WTC11 (cell line): ENCODE data around the gene NCKAP5. TPM values are rescaled to one million over a fixed set of nuclear protein-coding genes. Genes with fewer than 3 reads are reported as not detected.

ENCODE experiments used
- ATAC-seq: fragments of 200-7000 bp; cut with Tn5 transposase; 2 replicates; pipeline ENCODE4 v1.10.0; 2021; ENCODE audit warnings: mild to moderate bottlenecking, moderate library complexity
- CTCF ChIA-PET: fragments of 300-600 bp; sonication (Branson Sonifier 250); formaldehyde crosslinking; loops from one replicate; lab custom pipeline; 2021; ENCODE audit warnings: antibody characterized with exemption; lab: Charles Lee
- POLR2A ChIA-PET: fragments of 350-600 bp; sonication (Branson Sonifier 250); formaldehyde crosslinking; loops from one replicate; lab custom pipeline; 2021; ENCODE audit warnings: antibody characterized with exemption; lab: Charles Lee
- DNase-seq: peaks from one replicate; pipeline ENCODE4 v3.0.0; 2021; ENCODE audit warnings: low spot score
- H3K27ac Mint-ChIP-seq: 2 replicates; pipeline ENCODE4 v1.8.0; 2021; ENCODE audit warnings: mixed read lengths
- H3K27me3 Mint-ChIP-seq: 2 replicates; pipeline ENCODE4 v1.8.0; 2021; ENCODE audit warnings: low read depth, mild to moderate bottlenecking, moderate library complexity, mixed read lengths
- H3K36me3 Mint-ChIP-seq: 2 replicates; pipeline ENCODE4 v1.8.0; 2021; ENCODE audit warnings: mixed read lengths
- H3K4me1 Mint-ChIP-seq: 2 replicates; pipeline ENCODE4 v1.8.0; 2022; ENCODE audit warnings: mixed read lengths
- H3K4me3 Mint-ChIP-seq: 2 replicates; pipeline ENCODE4 v1.8.0; 2021; ENCODE audit warnings: mild to moderate bottlenecking, moderate library complexity, mixed read lengths
- H3K9me3 Mint-ChIP-seq: 2 replicates; pipeline ENCODE4 v1.8.0; 2021; ENCODE audit warnings: mixed read lengths
- ARID4B ChIP-seq: sonication (generic); formaldehyde crosslinking; IDR thresholded peaks from 2 replicates; pipeline ENCODE4 v1.8.0; 2023; ENCODE audit warnings: missing genetic modification reagents, mild to moderate bottlenecking, borderline replicate concordance
- ERG ChIP-seq: fragments of 250-450 bp; sonication (Bioruptor Pico); IDR thresholded peaks from 2 replicates; pipeline ENCODE4 v1.8.0; 2021; ENCODE audit warnings: mild to moderate bottlenecking
- ESRRA ChIP-seq: sonication (generic); formaldehyde crosslinking; IDR thresholded peaks from 2 replicates; pipeline ENCODE4 v1.8.1; 2022; ENCODE audit warnings: mild to moderate bottlenecking, missing genetic modification reagents, borderline replicate concordance
- HMGXB4 ChIP-seq: sonication (generic); formaldehyde crosslinking; IDR thresholded peaks from 2 replicates; pipeline ENCODE4 v1.8.1; 2023; ENCODE audit warnings: mild to moderate bottlenecking, moderate library complexity, missing genetic modification reagents
- IRF1 ChIP-seq: sonication (generic); formaldehyde crosslinking; IDR thresholded peaks from 2 replicates; pipeline ENCODE4 v1.8.0; 2023; ENCODE audit warnings: missing genetic modification reagents
- KAT7 ChIP-seq: sonication (generic); formaldehyde crosslinking; IDR thresholded peaks from 2 replicates; pipeline ENCODE4 v1.8.1; 2023; ENCODE audit warnings: missing genetic modification reagents, mild to moderate bottlenecking, borderline replicate concordance
- MYBL2 ChIP-seq: sonication (generic); formaldehyde crosslinking; IDR thresholded peaks from 2 replicates; pipeline ENCODE4 v1.8.1; 2023; ENCODE audit warnings: mild to moderate bottlenecking, moderate library complexity, missing genetic modification reagents
- NFATC4 ChIP-seq: fragments of 250-450 bp; sonication (Bioruptor Pico); IDR thresholded peaks from 2 replicates; pipeline ENCODE4 v1.9.0; 2021; ENCODE audit warnings: mild to moderate bottlenecking
- NFE2L1 ChIP-seq: sonication (generic); formaldehyde crosslinking; IDR thresholded peaks from 2 replicates; pipeline ENCODE4 v1.8.1; 2023; ENCODE audit warnings: missing genetic modification reagents
- RORB ChIP-seq: fragments of 250-450 bp; sonication (Bioruptor Pico); IDR thresholded peaks from 2 replicates; pipeline ENCODE4 v1.9.0; 2021; ENCODE audit warnings: mild to moderate bottlenecking
- SMAD3 ChIP-seq: sonication (generic); formaldehyde crosslinking; IDR thresholded peaks from 2 replicates; pipeline ENCODE4 v1.8.0; 2022; ENCODE audit warnings: missing genetic modification reagents, mild to moderate bottlenecking, borderline replicate concordance
- TP53 ChIP-seq: sonication (generic); formaldehyde crosslinking; IDR thresholded peaks from 2 replicates; pipeline ENCODE4 v1.8.1; 2023; ENCODE audit warnings: mild to moderate bottlenecking, missing genetic modification reagents
- USF2 ChIP-seq: sonication (generic); formaldehyde crosslinking; IDR thresholded peaks from 2 replicates; pipeline ENCODE4 v1.8.1; 2023; ENCODE audit warnings: mild to moderate bottlenecking, missing genetic modification reagents, moderate library complexity
- ZMAT4 ChIP-seq: fragments of 250-450 bp; sonication (Bioruptor Pico); IDR thresholded peaks from 2 replicates; pipeline ENCODE4 v1.9.0; 2021; ENCODE audit warnings: mild to moderate bottlenecking
- ZNF232 ChIP-seq: sonication (generic); formaldehyde crosslinking; IDR thresholded peaks from 2 replicates; pipeline ENCODE4 v1.8.0; 2022; ENCODE audit warnings: mild to moderate bottlenecking, missing genetic modification reagents
- ZNF423 ChIP-seq: fragments of 250-450 bp; sonication (Bioruptor Pico); IDR thresholded peaks from 2 replicates; pipeline ENCODE4 v2.1.2; 2022; ENCODE audit warnings: mild to moderate bottlenecking, moderate library complexity
- ZNF425 ChIP-seq: fragments of 250-450 bp; sonication (Bioruptor Pico); conservative IDR thresholded peaks from 2 replicates; pipeline ENCODE4 v1.9.0; 2021; ENCODE audit warnings: mild to moderate bottlenecking
- ZNF532 ChIP-seq: fragments of 250-450 bp; sonication (Bioruptor Pico); IDR thresholded peaks from 2 replicates; pipeline ENCODE4 v1.9.0; 2021; ENCODE audit warnings: mild to moderate bottlenecking, borderline replicate concordance
- ZNF671 ChIP-seq: fragments of 250-450 bp; sonication (Bioruptor Pico); IDR thresholded peaks from 2 replicates; pipeline ENCODE4 v1.8.0; 2021; ENCODE audit warnings: mild to moderate bottlenecking
- total RNA-seq: library from RNA; stranded (reverse); gene quantifications from 3 replicates; pipeline ENCODE4 v1.2.3, GENCODE V29; 2021

The NCKAP5 gene
- total RNA-seq, 1 experiment from 2014 or later, result 0.55 TPM

- CTCF ChIA-PET, result no interaction called here
- POLR2A ChIA-PET, result no interaction called here
- Mint-ChIP-seq H3K27me3 (no peaks in the 10 kb centered on the region), H3K4me1 (no peaks in the 10 kb centered on the region), H3K4me3 (no peak overlapping the region), H3K36me3 (no peaks in the 10 kb centered on the region), H3K9me3 (no peaks in the 10 kb centered on the region)
- ATAC-seq, result no peak
- TF ChIP-seq ERG (CRISPR knock-in tag) (no peak), SMAD3 (CRISPR knock-in tag) (no peak), ESRRA (no peak), NFATC4 (CRISPR knock-in tag) (no peak), ARID4B (CRISPR knock-in tag) (no peak), ZNF425 (CRISPR knock-in tag) (no peak), MYBL2 (CRISPR knock-in tag) (no peak), IRF1 (CRISPR knock-in tag) (no peak), HMGXB4 (CRISPR knock-in tag) (no peak), ZMAT4 (no peak), USF2 (CRISPR knock-in tag) (no peak), TP53 (CRISPR knock-in tag) (no peak), ZNF532 (CRISPR knock-in tag) (no peak), ZNF671 (CRISPR knock-in tag) (no peak), KAT7 (CRISPR knock-in tag) (no peak), ZNF232 (CRISPR knock-in tag) (no peak), NFE2L1 (CRISPR knock-in tag) (no peak), RORB (no peak), ZNF423 (CRISPR knock-in tag) (no peak)
- TF ChIP-seq, all 79 proteins: peak for 0
- DNase-seq, result no peak
- no peak overlapping the region for H3K27ac Mint-ChIP-seq
Observed at GRCh38 chr2:133287709-133288108, 280.6 kb downstream of the NCKAP5 start.
